Trophoblast cell (in vitro differentiated cells and primary cell): Measurements from ENCODE around the gene CTSF.
"Not testable (repeated sequence)": the region's sequence is repeated elsewhere in the genome, so short reads cannot be mapped to it uniquely, and the experiment has no call there.

Source experiments
- DNase-seq, 2 donors: peaks; one replicate each; pipeline ENCODE4 v3.0.0-alpha.2; 2016
- H2AFZ ChIP-seq: 2 replicates; pipeline ENCODE4 v1.6.1; 2013; ENCODE audit warnings: low read length, moderate library complexity, mild to moderate bottlenecking; ENCODE audit not compliant: insufficient read depth, poor library complexity
- H2AK5ac ChIP-seq: 2 replicates; pipeline ENCODE4 v1.6.1; 2013; ENCODE audit warnings: mild to moderate bottlenecking, low read length
- H2BK120ac ChIP-seq: 2 replicates; pipeline ENCODE4 v1.6.1; 2013; ENCODE audit warnings: low read length, mild to moderate bottlenecking, moderate library complexity; ENCODE audit not compliant: insufficient read depth, poor library complexity
- H2BK12ac ChIP-seq: 2 replicates; pipeline ENCODE4 v1.6.1; 2013; ENCODE audit warnings: mild to moderate bottlenecking, low read length, moderate library complexity
- H2BK5ac ChIP-seq: 2 replicates; pipeline ENCODE4 v1.6.1; 2013; ENCODE audit warnings: low read length, low read depth, moderate library complexity, mild to moderate bottlenecking; ENCODE audit not compliant: poor library complexity
- H3K14ac ChIP-seq: 2 replicates; pipeline ENCODE4 v1.6.1; 2013; ENCODE audit warnings: mild to moderate bottlenecking, low read length
- H3K18ac ChIP-seq: 2 replicates; pipeline ENCODE4 v1.6.1; 2013; ENCODE audit warnings: mild to moderate bottlenecking, low read length
- H3K23ac ChIP-seq: 2 replicates; pipeline ENCODE4 v1.6.1; 2013; ENCODE audit warnings: low read length
- H3K27ac ChIP-seq: 2 replicates; pipeline ENCODE4 v1.5.1; 2013; ENCODE audit warnings: low read depth, mild to moderate bottlenecking, inconsistent platforms, low read length, moderate library complexity
- H3K27me3 ChIP-seq: 2 replicates; pipeline ENCODE4 v1.6.1; 2013; ENCODE audit warnings: inconsistent platforms, mild to moderate bottlenecking, low read length, moderate library complexity; ENCODE audit not compliant: insufficient read depth
- H3K36me3 ChIP-seq, 2 experiments: 1 replicate in 1 of 2; 2 replicates in 1 of 2; pipeline ENCODE4 v1.6.1; 2013; ENCODE audit warnings: low read length in 2 of 2, mild to moderate bottlenecking in 2 of 2, moderate library complexity in 1 of 2; ENCODE audit not compliant: insufficient read depth in 2 of 2, control insufficient read depth in 1 of 2
- H3K4ac ChIP-seq: 2 replicates; pipeline ENCODE4 v1.6.1; 2013; ENCODE audit warnings: low read depth, mild to moderate bottlenecking, low read length, moderate library complexity
- H3K4me1 ChIP-seq, 2 experiments: 1 replicate in 1 of 2; 2 replicates in 1 of 2; pipeline ENCODE4 v1.6.1; 2013; ENCODE audit warnings: low read length in 2 of 2, mild to moderate bottlenecking in 2 of 2, moderate library complexity in 1 of 2; ENCODE audit not compliant: insufficient read depth in 2 of 2, control insufficient read depth in 1 of 2
- H3K4me2 ChIP-seq: 2 replicates; pipeline ENCODE4 v1.6.1; 2013; ENCODE audit warnings: inconsistent platforms, mild to moderate bottlenecking, low read length, moderate library complexity
- H3K4me3 ChIP-seq: 2 replicates; pipeline ENCODE4 v1.5.1; 2013; ENCODE audit warnings: mild to moderate bottlenecking, low read depth, low read length, inconsistent platforms
- H3K79me1 ChIP-seq: one replicate; pipeline ENCODE4 v1.6.1; 2013; ENCODE audit warnings: low read length
- H3K79me2 ChIP-seq: 2 replicates; pipeline ENCODE4 v1.6.1; 2013; ENCODE audit warnings: low read length, mild to moderate bottlenecking; ENCODE audit not compliant: control insufficient read depth, insufficient read depth, poor library complexity
- H3K9ac ChIP-seq: 2 replicates; pipeline ENCODE4 v1.6.1; 2013; ENCODE audit warnings: mild to moderate bottlenecking, low read length
- H3K9me3 ChIP-seq: 2 replicates; pipeline ENCODE4 v1.6.1; 2013; ENCODE audit warnings: low read depth, mild to moderate bottlenecking, control low read depth, inconsistent platforms, low read length; ENCODE audit not compliant: insufficient read depth
- H4K12ac ChIP-seq: 2 replicates; pipeline ENCODE4 v1.6.1; 2013; ENCODE audit warnings: low read depth, mild to moderate bottlenecking, low read length, moderate library complexity
- H4K8ac ChIP-seq: 2 replicates; pipeline ENCODE4 v1.6.1; 2013; ENCODE audit warnings: low read depth, mild to moderate bottlenecking, low read length, moderate library complexity
- H4K91ac ChIP-seq: one replicate; pipeline ENCODE4 v1.6.1; 2013; ENCODE audit warnings: low read depth, mild to moderate bottlenecking, low read length, moderate library complexity
- WGBS: extraction: QIAGEN DNeasy Blood & Tissue Kit; methylation state at CpG from one replicate; pipeline ENCODE4 v1.1.7; 2013; ENCODE audit warnings: missing lambda C conversion rate; ENCODE audit not compliant: insufficient read length, insufficient coverage; ENCODE audit errors: extremely low coverage; 5-methylcytosine and 5-hydroxymethylcytosine counted together

Gene CTSF

DNA sequence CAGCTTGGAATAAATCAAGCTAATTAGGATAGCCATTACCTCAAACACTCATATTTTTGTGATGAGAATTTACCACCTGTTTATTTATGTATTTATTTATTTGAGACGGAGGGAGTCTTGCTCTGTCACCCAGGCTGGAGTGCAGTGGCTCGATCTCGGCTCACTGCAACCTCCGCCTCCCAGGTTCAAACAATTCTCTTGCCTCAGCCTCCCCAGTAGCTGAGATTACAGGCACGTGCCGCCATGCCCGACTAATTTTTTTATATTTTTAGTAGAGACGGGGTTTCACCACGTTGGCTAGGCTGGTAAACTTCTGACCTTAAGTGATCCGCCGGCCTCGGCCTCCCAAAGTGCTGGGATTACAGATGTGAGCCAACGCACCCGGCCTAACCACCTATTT lies 23.5 kb downstream of the CTSF start:
- H3K23ac ChIP-seq, H2BK5ac ChIP-seq, H3K9ac ChIP-seq, H2BK120ac ChIP-seq, DNase-seq, H3K4ac ChIP-seq, H2AK5ac ChIP-seq, H3K14ac ChIP-seq, H3K27me3 ChIP-seq, H3K18ac ChIP-seq, H4K12ac ChIP-seq, H3K36me3 ChIP-seq, H4K91ac ChIP-seq, H2AFZ ChIP-seq, H3K79me1 ChIP-seq, H3K4me3 ChIP-seq, H2BK12ac ChIP-seq, H3K4me1 ChIP-seq, H3K9me3 ChIP-seq, H4K8ac ChIP-seq, H3K79me2 ChIP-seq, H3K27ac ChIP-seq: not testable (repeated sequence)
- H3K4me2 ChIP-seq = peak overlapping the region; percentile 79
- no CpG with 5 or more reads among the region's 14 CpGs for WGBS

DNA sequence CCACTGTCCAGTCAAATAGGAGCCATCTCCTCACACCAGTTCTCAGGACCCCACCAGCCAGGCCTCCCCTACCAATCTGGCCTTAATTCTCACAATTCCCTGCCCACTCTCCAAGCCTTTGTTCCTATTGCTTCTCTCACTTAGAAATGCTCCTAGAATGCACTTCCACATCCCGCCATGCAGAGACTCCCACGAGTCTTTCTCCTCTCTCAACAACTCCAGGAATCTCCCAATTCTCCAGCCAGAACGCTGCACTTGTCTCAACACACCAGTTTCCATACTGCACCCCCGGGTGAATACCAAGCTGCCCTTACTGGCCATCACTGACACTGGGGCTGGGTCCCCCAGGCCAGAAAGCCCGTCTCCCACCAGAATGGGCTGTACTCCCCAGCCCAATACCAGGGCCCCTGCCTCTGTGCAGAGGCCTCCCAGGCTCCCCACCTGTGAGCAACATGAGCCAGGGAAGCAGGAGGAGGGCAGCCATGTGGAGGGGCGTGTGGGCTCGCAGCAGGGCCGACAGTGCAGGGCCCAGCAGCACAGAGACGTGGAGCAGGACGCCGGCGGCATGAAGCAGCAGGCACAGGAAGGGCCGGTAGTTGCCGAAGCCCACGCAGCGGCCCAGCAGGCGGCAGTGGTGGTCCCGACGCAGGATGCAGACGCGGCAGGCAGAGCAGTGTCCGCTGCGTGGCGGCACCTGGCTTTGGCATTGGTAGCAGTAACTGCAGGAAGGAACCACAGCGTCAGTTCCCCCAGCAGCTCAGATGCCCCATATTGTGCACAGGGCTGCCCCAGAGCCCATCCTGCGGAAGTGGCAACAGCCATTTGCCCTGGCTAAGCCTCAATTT lies 24.9 kb downstream of the CTSF start:
- no peak overlapping the region for H2AK5ac ChIP-seq
- no peak overlapping the region for H2BK12ac ChIP-seq
- no peak overlapping the region for H4K12ac ChIP-seq
- H4K91ac ChIP-seq = no peak overlapping the region
- peaks cover 7% of the 10 kb centered on the region for H3K79me1 ChIP-seq
- H3K4me2 ChIP-seq = no peak overlapping the region
- peaks cover 3 to 5% of the 10 kb centered on the region in 2 experiments for H3K4me1 ChIP-seq
- no CpG with 5 or more reads among the region's 26 CpGs for WGBS
- H3K4me3 ChIP-seq = no peak overlapping the region
- H3K27me3 ChIP-seq = no peaks in the 10 kb centered on the region
- no peak overlapping the region for H3K23ac ChIP-seq
- no peak overlapping the region for H3K14ac ChIP-seq
- H3K18ac ChIP-seq = no peak overlapping the region
- H3K9me3 ChIP-seq = peaks cover 5% of the 10 kb centered on the region
- H3K79me2 ChIP-seq = peaks cover 5% of the 10 kb centered on the region
- no peak for DNase-seq
- no peak overlapping the region for H2AFZ ChIP-seq
- no peak overlapping the region for H2BK120ac ChIP-seq
- no peak overlapping the region for H3K4ac ChIP-seq
- no peak overlapping the region for H4K8ac ChIP-seq
- H3K9ac ChIP-seq = no peak overlapping the region
- no peak overlapping the region for H3K27ac ChIP-seq
- H2BK5ac ChIP-seq = no peak overlapping the region
- H3K36me3 ChIP-seq = peaks cover 5 to 13% of the 10 kb centered on the region in 2 experiments

DNA sequence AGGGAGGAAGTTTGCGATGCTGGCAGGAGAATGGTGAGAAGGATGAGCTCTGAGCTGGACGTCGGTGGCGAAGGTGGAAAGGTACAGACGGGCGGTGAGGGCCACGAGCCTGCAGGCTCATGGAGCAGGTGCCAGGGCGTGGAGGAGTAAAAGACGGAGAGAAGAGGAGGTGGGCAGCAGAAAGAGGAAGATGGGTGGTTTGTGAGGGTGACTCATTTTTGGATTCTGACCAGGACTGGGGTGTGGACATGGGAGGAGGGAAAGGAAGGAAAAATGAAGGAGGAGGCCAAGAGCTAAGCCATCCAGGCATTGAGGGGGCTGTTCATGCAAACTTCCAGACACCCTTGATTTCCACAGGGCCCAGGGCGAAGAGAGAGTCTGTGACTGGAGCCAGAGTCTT lies 26.0 kb downstream of the CTSF start:
- Histone ChIP-seq H3K18ac (no peak overlapping the region), H3K27ac (no peak overlapping the region), H3K4me1 (peaks cover 3 to 5% of the 10 kb centered on the region in 2 experiments), H3K27me3 (no peaks in the 10 kb centered on the region), H4K12ac (no peak overlapping the region), H3K9ac (no peak overlapping the region), H3K36me3 (peaks cover 5 to 13% of the 10 kb centered on the region in 2 experiments), H3K4me3 (no peak overlapping the region), H4K91ac (no peak overlapping the region), H3K14ac (no peak overlapping the region), H3K79me2 (peaks cover 5% of the 10 kb centered on the region), H3K23ac (no peak overlapping the region), H2BK5ac (no peak overlapping the region), H2AFZ (no peak overlapping the region), H4K8ac (no peak overlapping the region), H2BK120ac (no peak overlapping the region), H2AK5ac (no peak overlapping the region), H3K79me1 (peaks cover 7% of the 10 kb centered on the region), H3K9me3 (peaks cover 5% of the 10 kb centered on the region), H3K4me2 (no peak overlapping the region), H2BK12ac (no peak overlapping the region), H3K4ac (no peak overlapping the region)
- DNase-seq = no peak
- WGBS = no CpG with 5 or more reads among the region's 10 CpGs

DNA sequence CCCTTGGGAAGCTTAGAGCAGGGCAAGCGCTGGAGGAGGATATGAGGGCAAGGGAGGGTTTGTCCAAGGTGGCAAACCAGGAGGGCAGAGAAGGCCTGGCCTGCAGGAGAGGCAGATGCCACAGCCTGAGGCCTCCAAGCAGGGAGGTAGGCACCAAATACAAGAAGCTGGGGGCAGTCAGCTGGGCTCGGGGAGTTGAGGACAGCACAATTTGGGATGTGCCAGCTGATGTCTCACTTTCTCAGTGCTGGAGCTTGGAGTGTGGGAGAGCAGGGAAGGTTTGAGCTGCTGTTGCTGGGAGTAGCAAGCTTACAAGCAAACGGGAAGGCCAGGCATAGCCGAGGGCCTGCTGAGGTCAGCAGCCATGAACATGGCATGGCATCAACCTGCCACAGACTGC lies 26.5 kb downstream of the CTSF start:
- Histone ChIP-seq H3K18ac (no peak overlapping the region), H3K14ac (no peak overlapping the region), H3K27ac (no peak overlapping the region), H4K8ac (no peak overlapping the region), H3K27me3 (no peaks in the 10 kb centered on the region), H3K4me2 (no peak overlapping the region), H3K79me1 (peaks cover 7% of the 10 kb centered on the region), H3K4me1 (peaks cover 3 to 5% of the 10 kb centered on the region in 2 experiments), H3K9ac (no peak overlapping the region), H4K12ac (no peak overlapping the region), H2BK12ac (no peak overlapping the region), H2AFZ (no peak overlapping the region), H3K23ac (no peak overlapping the region), H4K91ac (no peak overlapping the region), H3K9me3 (peaks cover 5% of the 10 kb centered on the region), H3K4me3 (no peak overlapping the region), H2AK5ac (no peak overlapping the region), H2BK5ac (no peak overlapping the region), H2BK120ac (no peak overlapping the region), H3K4ac (no peak overlapping the region), H3K36me3 (peaks cover 5 to 13% of the 10 kb centered on the region in 2 experiments), H3K79me2 (peaks cover 5% of the 10 kb centered on the region)
- WGBS = no CpG with 5 or more reads among the region's 4 CpGs
- DNase-seq = no peak
